Osteoblast (primary cell): ENCODE measurements around the gene NOL12. TPM values are rescaled to one million over a fixed set of nuclear protein-coding genes. Genes with fewer than 3 reads are reported as not detected.

Experiments used
- DNase-seq: peaks from one replicate; pipeline ENCODE4 v3.0.0; 2011; ENCODE audit warnings: low spot score, mixed read lengths; ENCODE audit not compliant: insufficient read length; ENCODE audit errors: missing footprints
- H2AFZ ChIP-seq: 2 replicates; pipeline ENCODE4 v1.6.0; 2011; ENCODE audit warnings: mild to moderate bottlenecking, low read length
- H3K27ac ChIP-seq: 2 replicates; pipeline ENCODE4 v1.5.1; 2011; ENCODE audit warnings: mild to moderate bottlenecking, low read depth, low read length, moderate library complexity
- H3K27me3 ChIP-seq: 2 replicates; pipeline ENCODE4 v1.6.0; 2012; ENCODE audit warnings: mild to moderate bottlenecking, control low read depth, inconsistent platforms, low read length, moderate library complexity; ENCODE audit not compliant: insufficient read depth
- H3K36me3 ChIP-seq: 2 replicates; pipeline ENCODE4 v1.5.1; 2011; ENCODE audit warnings: mild to moderate bottlenecking, low read length, control low read depth, moderate library complexity; ENCODE audit not compliant: insufficient read depth
- H3K4me1 ChIP-seq: 2 replicates; pipeline ENCODE4 v1.5.1; 2011; ENCODE audit warnings: mild to moderate bottlenecking, low read length, control low read depth, moderate library complexity; ENCODE audit not compliant: insufficient read depth
- H3K4me2 ChIP-seq: 2 replicates; pipeline ENCODE4 v1.6.0; 2011; ENCODE audit warnings: mild to moderate bottlenecking, low read length; ENCODE audit not compliant: insufficient read depth
- H3K4me3 ChIP-seq: fragments of 200-600 bp; sonication (generic); 3 replicates; pipeline ENCODE4 v1.5.1; 2012; ENCODE audit warnings: mild to moderate bottlenecking, low read length, inconsistent platforms; ENCODE audit not compliant: insufficient read depth
- H3K79me2 ChIP-seq: 2 replicates; pipeline ENCODE4 v1.6.0; 2012; ENCODE audit warnings: mild to moderate bottlenecking, low read length, control low read depth, inconsistent platforms; ENCODE audit not compliant: insufficient read depth
- H3K9me3 ChIP-seq: 2 replicates; pipeline ENCODE4 v1.5.1; 2011; ENCODE audit warnings: low read depth, low read length, control low read depth
- H4K20me1 ChIP-seq: 2 replicates; pipeline ENCODE4 v1.6.0; 2012; ENCODE audit warnings: mild to moderate bottlenecking, low read length, control low read depth; ENCODE audit not compliant: insufficient read depth
- total RNA-seq: library from RNA; depleted of rRNA; stranded (reverse); fragments of >200 nt; gene quantifications from 2 replicates; pipeline ENCODE4 v1.2.3, GENCODE V29; 2012
- TF ChIP-seq, protein P1 (sequence below): IDR thresholded peaks from 2 replicates; pipeline ENCODE4 v1.5.1; 2011; ENCODE audit warnings: mild to moderate bottlenecking, low read depth, low read length, moderate library complexity; ENCODE audit errors: extremely low read depth

NOL12 gene
- total RNA-seq, 1 donor: 9.0 TPM

DNA sequence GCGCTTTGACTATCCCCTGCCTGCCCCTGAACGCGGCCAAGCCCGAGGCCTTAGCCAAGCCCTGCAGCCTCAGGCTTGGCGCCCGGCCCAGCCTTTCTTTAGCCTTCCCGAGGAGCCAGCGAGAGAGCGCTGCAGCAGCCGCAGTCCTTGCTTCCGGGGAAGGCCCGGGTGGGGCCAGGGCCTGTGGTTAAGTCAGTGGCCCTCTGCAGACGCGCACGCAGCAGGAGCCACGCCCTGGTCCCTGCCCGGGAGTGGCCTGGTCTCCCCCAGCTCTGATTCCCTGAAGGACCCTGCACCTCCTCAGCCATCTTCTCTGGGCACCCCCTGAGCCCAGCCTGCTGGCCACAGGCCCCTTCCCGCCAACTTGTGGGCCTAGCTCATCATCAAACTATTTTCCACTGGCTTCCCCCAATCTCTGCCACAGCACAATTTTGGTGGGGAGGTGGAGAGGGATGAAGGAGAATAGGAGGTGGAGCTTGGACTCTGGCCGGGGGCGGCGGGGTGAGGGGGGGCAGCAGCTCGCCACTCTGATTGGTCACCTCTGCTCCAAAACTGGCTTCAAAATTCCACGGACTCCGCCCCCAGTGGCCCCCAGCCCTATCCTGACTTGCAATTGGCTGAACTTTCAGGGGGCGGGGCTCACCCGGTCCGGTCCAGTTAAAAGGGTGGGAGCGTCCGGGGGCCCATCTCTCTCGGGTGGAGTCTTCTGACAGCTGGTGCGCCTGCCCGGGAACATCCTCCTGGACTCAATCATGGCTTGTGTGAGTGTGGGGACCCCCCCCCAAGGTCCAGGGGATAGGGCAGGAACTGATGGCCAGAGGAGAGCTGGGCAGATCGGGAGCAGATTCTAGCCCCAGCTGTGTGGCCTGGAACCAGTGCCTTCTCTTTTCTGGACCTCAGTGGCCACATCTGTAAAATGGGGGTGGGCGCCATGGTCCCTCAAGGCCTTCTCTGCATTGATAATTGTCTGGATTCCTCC, 10.9 kb upstream of the NOL12 start, which contains the start of gene LGALS1:
Gene LGALS1 (plus strand): TSS at position 686 of the 979 bp plus-strand sequence. CDS start 67 bp downstream, at position 753.
- Histone ChIP-seq H3K4me2 (peak within 1 kb of the TSS; percentile 96), H3K79me2 (peaks cover 28% of the 10 kb centered on the region), H3K4me3 (peak within 1 kb of the TSS; percentile 99), H3K9me3 (no peaks in the 10 kb centered on the region), H4K20me1 (peaks cover 32% of the 10 kb centered on the region), H3K27me3 (no peaks in the 10 kb centered on the region), H3K27ac (peak within 1 kb of the TSS; percentile 83), H3K4me1 (peaks cover 17% of the 10 kb centered on the region), H2AFZ (peak within 1 kb of the TSS; percentile 70), H3K36me3 (peaks cover 26% of the 10 kb centered on the region)
- TF ChIP-seq, protein P1, sequence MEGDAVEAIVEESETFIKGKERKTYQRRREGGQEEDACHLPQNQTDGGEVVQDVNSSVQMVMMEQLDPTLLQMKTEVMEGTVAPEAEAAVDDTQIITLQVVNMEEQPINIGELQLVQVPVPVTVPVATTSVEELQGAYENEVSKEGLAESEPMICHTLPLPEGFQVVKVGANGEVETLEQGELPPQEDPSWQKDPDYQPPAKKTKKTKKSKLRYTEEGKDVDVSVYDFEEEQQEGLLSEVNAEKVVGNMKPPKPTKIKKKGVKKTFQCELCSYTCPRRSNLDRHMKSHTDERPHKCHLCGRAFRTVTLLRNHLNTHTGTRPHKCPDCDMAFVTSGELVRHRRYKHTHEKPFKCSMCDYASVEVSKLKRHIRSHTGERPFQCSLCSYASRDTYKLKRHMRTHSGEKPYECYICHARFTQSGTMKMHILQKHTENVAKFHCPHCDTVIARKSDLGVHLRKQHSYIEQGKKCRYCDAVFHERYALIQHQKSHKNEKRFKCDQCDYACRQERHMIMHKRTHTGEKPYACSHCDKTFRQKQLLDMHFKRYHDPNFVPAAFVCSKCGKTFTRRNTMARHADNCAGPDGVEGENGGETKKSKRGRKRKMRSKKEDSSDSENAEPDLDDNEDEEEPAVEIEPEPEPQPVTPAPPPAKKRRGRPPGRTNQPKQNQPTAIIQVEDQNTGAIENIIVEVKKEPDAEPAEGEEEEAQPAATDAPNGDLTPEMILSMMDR: no peak
- DNase-seq: peak; percentile 98

DNA sequence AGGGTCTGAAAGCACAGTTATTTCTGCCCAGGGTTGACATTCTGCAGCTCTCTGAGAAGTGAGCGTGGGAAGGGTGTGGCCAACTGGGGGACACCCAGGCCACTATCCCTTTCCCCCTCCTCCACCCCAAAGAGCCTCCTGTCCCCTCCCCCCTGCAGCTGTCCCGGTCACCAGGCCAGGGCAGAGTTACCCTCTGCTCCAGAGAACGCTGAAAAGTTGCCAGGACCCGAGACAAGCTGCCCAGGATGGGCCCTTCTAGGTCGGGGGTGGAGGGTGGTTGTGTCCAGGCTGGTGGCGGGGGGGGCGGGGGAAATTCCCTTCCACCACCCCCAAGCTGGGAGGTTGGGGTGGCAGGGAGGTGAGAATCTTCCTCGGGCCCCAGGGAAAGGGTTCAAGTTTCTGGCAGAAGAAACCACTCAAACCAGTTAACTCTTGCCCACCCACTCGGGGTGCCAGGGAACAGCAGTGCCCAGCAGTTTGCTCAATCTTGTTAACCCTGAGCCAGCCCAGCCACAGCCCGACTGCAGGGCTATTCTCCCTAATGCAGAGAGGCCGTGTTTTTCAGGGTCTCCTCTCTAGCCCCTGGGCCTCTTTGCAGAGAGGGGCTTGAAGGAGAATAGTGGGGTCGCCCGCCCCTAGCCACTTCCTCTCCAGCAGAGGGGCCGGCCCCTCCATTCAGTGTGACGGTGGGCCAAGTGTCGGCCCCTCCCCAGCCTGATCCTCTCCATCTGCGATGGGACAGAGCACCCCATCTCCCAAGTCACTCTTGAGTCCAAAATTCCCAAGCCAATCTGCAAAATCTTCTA, 10.0 kb upstream of the NOL12 start:
- peaks cover 20% of the 10 kb centered on the region for H3K4me1 ChIP-seq
- H4K20me1 ChIP-seq: peaks cover 40% of the 10 kb centered on the region
- H3K27me3 ChIP-seq: no peaks in the 10 kb centered on the region
- peaks cover 28% of the 10 kb centered on the region for H3K79me2 ChIP-seq
- no peak overlapping the region for H2AFZ ChIP-seq
- DNase-seq: no peak
- H3K4me3 ChIP-seq: peak overlapping the region; percentile 99
- H3K36me3 ChIP-seq: peaks cover 26% of the 10 kb centered on the region
- H3K9me3 ChIP-seq: no peaks in the 10 kb centered on the region
- peak overlapping the region; percentile 83 for H3K27ac ChIP-seq
- TF ChIP-seq, protein P1: no peak
- H3K4me2 ChIP-seq: peak overlapping the region; percentile 96

DNA sequence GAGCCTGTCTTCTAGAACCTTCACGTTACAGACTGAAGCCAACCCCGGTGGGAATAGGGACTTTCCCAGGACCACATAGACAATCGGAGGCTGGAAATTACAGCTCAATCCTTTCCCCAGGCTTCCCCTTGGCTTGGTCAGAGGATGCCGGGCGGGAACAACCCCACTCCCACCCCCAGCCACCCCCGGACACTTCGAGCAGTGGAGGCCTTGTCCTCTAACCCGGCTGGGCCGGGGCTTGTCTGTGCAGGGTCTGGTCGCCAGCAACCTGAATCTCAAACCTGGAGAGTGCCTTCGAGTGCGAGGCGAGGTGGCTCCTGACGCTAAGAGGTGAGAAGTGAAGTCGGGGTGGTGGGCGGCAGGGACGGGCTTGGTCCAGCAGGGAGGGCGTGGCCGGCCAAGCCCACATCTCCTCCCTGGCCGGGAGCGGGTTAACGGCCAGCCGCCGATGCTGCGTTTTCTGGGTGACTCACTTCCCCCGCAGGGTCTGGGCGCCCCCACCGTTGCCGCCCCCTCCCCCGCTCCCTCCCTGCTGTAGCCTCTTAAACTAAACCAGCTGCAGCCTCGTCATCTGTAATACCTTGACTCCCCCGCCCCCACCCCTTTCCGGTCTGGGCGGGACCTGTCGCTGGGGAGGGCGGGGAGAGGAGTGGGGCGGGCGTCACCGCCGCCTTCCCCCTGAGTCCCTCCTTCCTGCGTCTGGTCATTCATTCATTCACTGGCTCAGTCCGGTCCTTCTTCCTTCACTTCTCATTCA, 9.2 kb upstream of the NOL12 start:
- Histone ChIP-seq H3K4me3 (peak overlapping the region; percentile 99), H3K79me2 (peaks cover 28% of the 10 kb centered on the region), H4K20me1 (peaks cover 43% of the 10 kb centered on the region), H3K27ac (peak overlapping the region; percentile 83), H3K4me1 (peaks cover 23% of the 10 kb centered on the region), H3K9me3 (no peaks in the 10 kb centered on the region), H3K36me3 (peaks cover 26% of the 10 kb centered on the region), H3K27me3 (no peaks in the 10 kb centered on the region), H3K4me2 (peak overlapping the region; percentile 96), H2AFZ (no peak overlapping the region)
- DNase-seq: peak; percentile 95
- TF ChIP-seq, protein P1: no peak
